ENCODE data around the gene ZNF518A. TPM values are rescaled to one million over a fixed set of nuclear protein-coding genes. Genes with fewer than 3 reads are reported as not detected.

ZNF518A gene
- total and polyA plus RNA-seq, 2 of the 8 experiments (the other 6 are each of a cell fraction or from before 2014, with no cell fraction given): 6.6 to 34.8 TPM

GRCh38 chr10:96131621-96132020 lies 1.5 kb downstream of the ZNF518A start:
- 47% methylated on average over 3 of the region's 3 CpGs; no CpG with 5 or more reads in 1 of the 2 experiments for WGBS, 2 experiments (ENCODE audit: extremely low coverage in 1 of 2, insufficient coverage in 1 of 2, insufficient read length in 1 of 2, insufficient replicate concordance in 2 of 2, low coverage in 1 of 2, low lambda C conversion rate in 2 of 2, missing lambda C conversion rate in 1 of 2)
- H4K91ac ChIP-seq (replicated peaks; ENCODE audit: insufficient read length, low read length): no peak overlapping the region
- H3K79me1 ChIP-seq (ENCODE audit: low read depth, low read length): no peaks in the 10 kb centered on the region
- no peaks in the 10 kb centered on the region for H3K27me3 ChIP-seq (replicated peaks in 1 of 4; ENCODE audit: control insufficient read depth in 3 of 4, extremely low read depth in 1 of 4, insufficient read depth in 3 of 4, low read length in 3 of 4)
- no peak overlapping the region for H3K9ac ChIP-seq (replicated peaks in 1 of 4; ENCODE audit: extremely low read depth in 1 of 4, low read depth in 3 of 4, low read length in 3 of 4)
- no peaks in the 10 kb centered on the region for H4K20me1 ChIP-seq (replicated peaks in 1 of 2; ENCODE audit: control insufficient read depth in 1 of 2, insufficient read depth in 2 of 2, low read length in 2 of 2)
- DNase-seq (ENCODE audit: low read depth in 1 of 2, low spot score in 2 of 2) (no peak), FAIRE-seq (no peak)
- peaks cover 0 to 31% of the 10 kb centered on the region in 2 experiments; a peak in 2 of 4 replicates for H3K79me2 ChIP-seq (ENCODE audit: control insufficient read depth in 1 of 2, insufficient read depth in 2 of 2, low read length in 2 of 2)
- H2BK15ac ChIP-seq (ENCODE audit: low read length): no peak overlapping the region
- ChIA-PET CTCF (ENCODE audit: partially characterized antibody) (no interaction called here), POLR2A (ENCODE audit: partially characterized antibody) (no interaction called here)
- no peak overlapping the region for H4K8ac ChIP-seq (ENCODE audit: extremely low read depth, insufficient read depth, low read length)
- H2BK12ac ChIP-seq (ENCODE audit: low read depth, low read length): no peak overlapping the region
- H3K23me2 ChIP-seq (ENCODE audit: low read depth, low read length): peaks cover 2% of the 10 kb centered on the region
- H2BK5ac ChIP-seq (ENCODE audit: low read depth, low read length): no peak overlapping the region
- H3K4ac ChIP-seq (replicated peaks; ENCODE audit: insufficient read length, low read depth, low read length): no peak overlapping the region
- H3K9me3 ChIP-seq (ENCODE audit: insufficient read depth in 2 of 2, low read depth in 1 of 2, low read length in 1 of 2): no peaks in the 10 kb centered on the region
- H3K4me3 ChIP-seq (ENCODE audit: extremely low read depth in 1 of 4, insufficient read depth in 2 of 4, low read depth in 3 of 4, low read length in 4 of 4): peak overlapping the region in 3 of 4 experiments; percentile 75 to 78 (median 78); a peak in 6 of 8 replicates
- no peak overlapping the region for H3K27ac ChIP-seq (ENCODE audit: low read depth, low read length)
- H4K5ac ChIP-seq (ENCODE audit: insufficient read length, low read depth, low read length): no peak overlapping the region
- H3K18ac ChIP-seq (ENCODE audit: extremely low read depth, low read length): no peak overlapping the region
- peaks cover 0 to 4% (median 2%) of the 10 kb centered on the region in 4 experiments; a peak in 2 of 7 replicates for H3K4me1 ChIP-seq (replicated peaks in 1 of 4; ENCODE audit: control insufficient read depth in 3 of 4, insufficient read depth in 4 of 4, low read length in 3 of 4)
- no peak overlapping the region for H3K14ac ChIP-seq (ENCODE audit: insufficient read length)
- no peak overlapping the region for H2AK5ac ChIP-seq (ENCODE audit: low read depth, low read length)
- peaks cover 4 to 35% (median 18%) of the 10 kb centered on the region in 4 experiments; a peak in 5 of 8 replicates for H3K36me3 ChIP-seq (ENCODE audit: control insufficient read depth in 2 of 4, insufficient read depth in 4 of 4, low read length in 3 of 4)
- no peak overlapping the region for H3K56ac ChIP-seq (replicated peaks; ENCODE audit: insufficient read length, low read depth, low read length)
- H3K4me2 ChIP-seq (ENCODE audit: insufficient read depth in 1 of 2, low read depth in 2 of 2, low read length in 2 of 2): peak overlapping the region; percentile 73 to 89
- no peak overlapping the region for H2BK120ac ChIP-seq (replicated peaks; ENCODE audit: low read depth, low read length)
- H2BK20ac ChIP-seq (ENCODE audit: low read length): no peak overlapping the region
- H2AFZ ChIP-seq (ENCODE audit: low read length): no peak overlapping the region
- no peak overlapping the region for H3K23ac ChIP-seq (ENCODE audit: insufficient read length)
- no peak for TF ChIP-seq CREB1 (IDR thresholded peaks at IDR 0.05)
- TF ChIP-seq ASH2L (IDR thresholded peaks at IDR 0.05; ENCODE audit: low read length): no peak
- TF ChIP-seq, protein P1, sequence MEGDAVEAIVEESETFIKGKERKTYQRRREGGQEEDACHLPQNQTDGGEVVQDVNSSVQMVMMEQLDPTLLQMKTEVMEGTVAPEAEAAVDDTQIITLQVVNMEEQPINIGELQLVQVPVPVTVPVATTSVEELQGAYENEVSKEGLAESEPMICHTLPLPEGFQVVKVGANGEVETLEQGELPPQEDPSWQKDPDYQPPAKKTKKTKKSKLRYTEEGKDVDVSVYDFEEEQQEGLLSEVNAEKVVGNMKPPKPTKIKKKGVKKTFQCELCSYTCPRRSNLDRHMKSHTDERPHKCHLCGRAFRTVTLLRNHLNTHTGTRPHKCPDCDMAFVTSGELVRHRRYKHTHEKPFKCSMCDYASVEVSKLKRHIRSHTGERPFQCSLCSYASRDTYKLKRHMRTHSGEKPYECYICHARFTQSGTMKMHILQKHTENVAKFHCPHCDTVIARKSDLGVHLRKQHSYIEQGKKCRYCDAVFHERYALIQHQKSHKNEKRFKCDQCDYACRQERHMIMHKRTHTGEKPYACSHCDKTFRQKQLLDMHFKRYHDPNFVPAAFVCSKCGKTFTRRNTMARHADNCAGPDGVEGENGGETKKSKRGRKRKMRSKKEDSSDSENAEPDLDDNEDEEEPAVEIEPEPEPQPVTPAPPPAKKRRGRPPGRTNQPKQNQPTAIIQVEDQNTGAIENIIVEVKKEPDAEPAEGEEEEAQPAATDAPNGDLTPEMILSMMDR (IDR thresholded peaks at IDR 0.05; ENCODE audit: control extremely low read depth in 1 of 3, insufficient read depth in 1 of 3, low read depth in 1 of 3, low read length in 3 of 3): no peak
- no peak for TF ChIP-seq TAF7 (optimal IDR thresholded peaks at IDR 0.05; ENCODE audit: borderline replicate concordance, low read depth, low read length)
- TF ChIP-seq ZNF274 (IDR thresholded peaks at IDR 0.05; ENCODE audit: borderline replicate concordance, extremely low read depth, low read length): no peak
- TF ChIP-seq CHD1 (IDR thresholded peaks at IDR 0.05; ENCODE audit: low read depth, low read length): no peak
- TF ChIP-seq TCF12 (IDR thresholded peaks at IDR 0.05; ENCODE audit: low read depth, low read length): no peak
- TF ChIP-seq GABPA (IDR thresholded peaks at IDR 0.05; ENCODE audit: borderline replicate concordance, insufficient read depth, low read length): no peak
- TF ChIP-seq YY1 (IDR thresholded peaks at IDR 0.05; ENCODE audit: low read depth, low read length): no peak
- TF ChIP-seq, protein P2, sequence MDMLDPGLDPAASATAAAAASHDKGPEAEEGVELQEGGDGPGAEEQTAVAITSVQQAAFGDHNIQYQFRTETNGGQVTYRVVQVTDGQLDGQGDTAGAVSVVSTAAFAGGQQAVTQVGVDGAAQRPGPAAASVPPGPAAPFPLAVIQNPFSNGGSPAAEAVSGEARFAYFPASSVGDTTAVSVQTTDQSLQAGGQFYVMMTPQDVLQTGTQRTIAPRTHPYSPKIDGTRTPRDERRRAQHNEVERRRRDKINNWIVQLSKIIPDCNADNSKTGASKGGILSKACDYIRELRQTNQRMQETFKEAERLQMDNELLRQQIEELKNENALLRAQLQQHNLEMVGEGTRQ (IDR thresholded peaks at IDR 0.05; ENCODE audit: low read length): no peak
- no peak for TF ChIP-seq GTF2F1 (IDR thresholded peaks at IDR 0.05; ENCODE audit: borderline replicate concordance, low read depth, low read length)

Measured in H1 (cell line).